Spleen (tissue), 7 donors: ENCODE results near the gene PHRF1.
"Not testable (repeated sequence)": the region's sequence is repeated elsewhere in the genome, so short reads cannot be mapped to it uniquely, and the experiment has no call there.

ENCODE experiments used
- CTCF ChIP-seq, 11 experiments: fragments of 200-600 bp in 7 of 11; fragments of 450-650 bp in 4 of 11; sonication (generic) in 4 of 11; IDR thresholded peaks in 8 of 11; conservative IDR thresholded peaks in 3 of 11; 1 replicate in 7 of 11; 2 replicates in 4 of 11; pipeline versions ENCODE4 v1.4.0 to v1.8.0; 2016 to 2021; ENCODE audit warnings: antibody characterized with exemption in 11 of 11, inconsistent platforms in 4 of 11, mild to moderate bottlenecking in 1 of 11
- POLR2A ChIP-seq, 3 donors: fragments of 450-650 bp; IDR thresholded peaks; one replicate each; pipeline ENCODE4 v1.5.1; 2017; ENCODE audit warnings: antibody characterized with exemption in 3 of 3, mild to moderate bottlenecking in 1 of 3
- donor health status: DM: no; HTN: no; CAD: no; lungs with moderate emphysema.
- donor health status: DM: no; HTN: no; CAD: no.
- donor health status: DM: no; HTN: no; CAD: no.

DNA sequence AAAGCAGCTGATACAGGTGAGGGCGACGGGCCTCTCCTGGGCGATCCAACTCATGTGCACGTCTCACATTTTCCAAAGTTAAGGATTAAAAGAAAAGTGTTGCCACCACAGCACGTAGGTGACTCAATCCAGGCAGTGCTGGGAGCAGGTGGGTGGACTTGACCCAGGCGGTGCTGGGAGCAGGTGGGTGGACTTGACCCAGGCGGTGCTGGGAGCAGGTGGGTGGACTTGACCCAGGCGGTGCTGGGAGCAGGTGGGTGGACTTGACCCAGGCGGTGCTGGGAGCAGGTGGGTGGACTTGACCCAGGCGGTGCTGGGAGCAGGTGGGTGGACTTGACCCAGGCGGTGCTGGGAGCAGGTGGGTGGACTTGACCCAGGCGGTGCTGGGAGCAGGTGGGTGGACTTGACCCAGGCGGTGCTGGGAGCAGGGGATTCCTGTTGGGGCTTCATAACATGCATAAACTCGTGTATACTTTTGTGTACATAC is 71.4 kb downstream of the PHRF1 start:
- TF ChIP-seq CTCF (IDR thresholded peaks at IDR 0.05 in 8 of 11, conservative IDR thresholded peaks at IDR 0.05 in 3 of 11); POLR2A (IDR thresholded peaks at IDR 0.05): not testable (repeated sequence)
